GM19035 (cell line): ENCODE results near the gene B3GNT3.
"Not testable (repeated sequence)": the region's sequence is repeated elsewhere in the genome, so short reads cannot be mapped to it uniquely, and the experiment has no call there.

Source experiments
- ATAC-seq: cut with Tn5 transposase; IDR thresholded peaks from one replicate; pipeline ENCODE4 v1.9.1; 2021; ENCODE audit not compliant: unreplicated experiment

Gene B3GNT3

GRCh38 chr19:17766543-17767131 is 28.3 kb upstream of the B3GNT3 start:
- ATAC-seq: no peak

GRCh38 chr19:17767559-17767958 is 27.4 kb upstream of the B3GNT3 start:
- no peak for ATAC-seq

DNA sequence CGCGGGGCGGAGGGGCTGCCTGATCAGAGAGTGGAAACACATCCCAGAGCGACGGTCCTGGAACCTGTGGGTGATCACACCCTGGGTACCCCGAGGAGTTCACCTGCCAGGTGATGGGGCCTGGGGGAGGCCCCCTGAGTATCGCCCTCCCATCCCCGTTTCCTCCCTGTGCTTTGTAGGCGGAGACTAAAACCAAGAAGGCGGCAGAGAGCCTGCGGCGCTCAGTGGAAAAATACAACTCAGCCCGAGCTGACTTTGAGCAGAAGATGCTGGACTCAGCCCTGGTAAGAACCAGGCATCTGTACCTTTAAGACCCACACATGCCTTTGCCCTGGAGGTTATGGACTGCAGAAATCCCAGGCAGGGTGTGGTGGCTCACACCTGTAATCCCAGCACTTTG is 24.3 kb upstream of the B3GNT3 start:
- no peak for ATAC-seq

DNA sequence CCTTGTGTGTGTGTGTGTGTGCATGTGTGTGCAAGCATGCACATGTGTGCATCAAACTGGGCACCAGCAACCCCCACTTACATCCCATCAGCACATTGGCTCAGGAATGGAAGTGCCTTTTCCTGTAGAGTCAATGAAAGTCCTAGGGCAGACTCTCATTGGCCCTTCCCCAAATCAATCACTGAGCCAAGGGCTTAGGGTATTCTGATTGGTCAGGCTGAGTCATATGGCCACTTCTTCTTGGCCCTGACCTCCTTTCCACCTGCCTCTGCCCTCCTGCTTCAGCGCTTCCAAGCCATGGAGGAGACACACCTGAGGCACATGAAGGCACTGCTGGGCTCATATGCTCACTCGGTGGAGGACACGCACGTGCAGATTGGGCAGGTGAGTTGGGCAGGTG is 22.8 kb upstream of the B3GNT3 start:
- no peak for ATAC-seq

- no peak for ATAC-seq
Observed at GRCh38 chr19:17775245-17775927, 19.6 kb upstream of the B3GNT3 start.

GRCh38 chr19:17775991-17776803 is 18.7 kb upstream of the B3GNT3 start:
- ATAC-seq: peak; percentile 81

DNA sequence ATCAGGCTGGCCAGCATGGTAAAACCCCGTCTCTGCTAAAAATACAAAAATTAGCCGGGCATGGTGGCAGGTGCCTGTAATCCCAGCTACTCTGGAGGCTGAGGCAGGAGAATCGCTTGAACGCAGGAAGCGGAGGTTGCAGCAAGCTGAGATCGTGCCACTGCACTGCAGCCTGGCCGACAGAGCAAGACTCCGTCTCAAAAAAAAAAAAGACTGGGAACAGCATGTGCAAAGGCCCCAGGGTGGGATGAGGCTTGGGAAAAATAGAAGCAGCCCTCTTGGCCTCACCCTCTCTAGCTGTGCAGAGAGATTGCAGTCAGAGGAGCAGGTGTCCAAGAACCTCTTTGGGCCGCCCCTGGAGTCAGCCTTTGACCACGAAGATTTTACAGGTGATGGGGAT is 17.1 kb upstream of the B3GNT3 start:
- ATAC-seq: not testable (repeated sequence)

GRCh38 chr19:17778251-17778967 is 16.5 kb upstream of the B3GNT3 start:
- ATAC-seq: no peak

DNA sequence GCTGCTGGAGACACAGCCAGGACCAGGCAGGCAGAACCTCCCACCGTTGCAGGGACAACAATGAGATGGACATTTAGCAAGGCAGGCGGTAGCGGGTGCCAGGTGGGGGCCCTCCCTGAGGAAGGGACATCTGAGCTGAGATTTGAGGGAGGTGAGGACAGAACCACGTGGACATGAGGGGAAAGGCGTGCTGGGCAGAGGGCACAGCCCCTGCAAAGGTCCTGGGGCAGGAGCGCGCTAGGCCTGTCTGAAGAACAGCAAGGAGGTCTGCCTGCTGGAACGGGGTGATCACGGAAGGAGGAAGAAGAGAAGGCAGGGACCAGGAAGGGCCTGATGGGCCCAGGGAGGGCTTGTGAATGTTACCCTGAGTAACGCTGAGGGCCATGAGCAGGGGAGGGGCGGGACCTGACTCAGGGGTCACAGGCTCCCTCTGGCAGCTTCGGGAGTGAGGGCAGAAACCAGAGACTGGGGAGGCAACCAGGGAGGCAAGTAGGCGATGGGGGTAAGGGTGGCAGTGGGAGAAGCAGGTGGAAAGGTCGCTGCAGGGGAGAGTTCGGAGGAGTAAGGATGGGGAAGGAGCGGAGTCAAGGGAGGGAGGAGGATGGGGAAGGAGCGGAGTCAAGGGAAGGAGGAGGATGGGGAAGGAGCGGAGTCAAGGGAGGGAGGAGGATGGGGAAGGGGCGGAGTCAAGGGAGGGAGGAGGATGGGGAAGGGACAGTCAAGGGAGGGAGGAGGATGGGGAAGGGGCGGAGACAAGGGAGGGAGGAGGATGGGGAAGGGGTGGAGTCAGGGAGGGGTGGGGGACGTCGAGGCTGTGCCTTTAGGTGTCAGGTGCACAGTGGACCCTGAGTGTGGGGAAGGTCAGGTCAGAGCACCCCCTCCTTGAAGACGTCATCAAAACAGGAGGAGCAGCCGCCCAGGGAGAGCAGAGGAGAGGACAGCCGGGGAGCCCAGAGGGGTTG is 15.7 kb upstream of the B3GNT3 start:
- ATAC-seq: no peak

- ATAC-seq: no peak
Observed at GRCh38 chr19:17780781-17781180, 14.2 kb upstream of the B3GNT3 start.

DNA sequence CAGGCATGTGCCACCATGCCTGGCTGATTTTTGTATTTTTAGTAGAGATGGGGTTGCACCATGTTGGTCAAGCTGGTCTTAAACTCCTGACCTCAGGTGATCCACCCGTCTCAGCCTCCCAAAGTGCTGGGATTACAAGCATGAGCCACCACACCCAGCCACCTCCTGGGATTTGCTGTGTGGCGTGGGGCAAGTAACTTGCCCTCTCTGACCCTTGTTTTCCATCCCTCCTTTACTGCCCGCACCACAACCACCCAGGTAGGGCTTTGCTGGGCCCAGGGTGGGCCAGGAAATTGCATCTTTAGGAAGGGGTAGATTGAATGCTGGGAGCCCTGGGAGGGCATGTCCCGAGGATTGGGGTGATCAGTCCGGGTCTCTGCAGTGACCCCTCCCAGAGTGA is 11.2 kb upstream of the B3GNT3 start:
- ATAC-seq: not testable (repeated sequence)

DNA sequence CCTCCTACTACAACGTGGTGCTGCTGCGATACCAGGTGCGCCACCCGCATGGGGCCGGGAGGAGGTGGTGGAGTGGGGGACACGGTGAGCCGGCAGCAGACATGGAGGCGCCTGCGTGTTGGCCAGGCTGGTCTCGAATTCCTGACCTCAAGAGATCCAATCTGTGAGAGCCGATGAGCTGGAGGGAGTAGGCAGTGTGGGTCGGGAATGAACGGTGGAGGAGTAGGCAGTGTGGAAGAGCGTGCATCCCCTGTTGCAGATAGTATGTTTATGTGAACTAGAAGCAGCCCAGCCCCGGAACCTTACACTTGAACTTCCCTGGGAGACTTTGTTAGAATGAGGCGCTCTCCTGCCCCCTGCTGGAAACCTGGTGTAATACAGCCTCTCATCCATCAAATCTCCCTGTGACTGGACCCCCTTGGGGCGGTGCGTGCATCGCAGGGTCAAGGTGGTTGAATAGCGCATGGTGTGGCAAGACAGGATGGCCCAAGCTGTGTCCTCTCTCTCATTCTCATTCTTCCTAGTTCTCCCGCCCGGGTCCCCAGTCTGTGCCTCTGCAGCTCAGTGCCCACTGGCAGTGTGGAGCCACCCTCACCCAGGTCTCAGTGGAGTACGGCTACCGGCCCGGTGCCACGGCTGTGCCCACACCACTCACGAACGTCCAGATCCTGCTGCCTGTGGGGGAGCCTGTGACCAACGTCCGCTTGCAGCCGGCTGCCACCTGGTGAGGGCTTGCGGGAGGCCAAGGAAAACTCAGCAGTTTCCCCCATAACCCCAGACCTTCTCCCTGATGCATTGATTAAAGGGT is 10.5 kb upstream of the B3GNT3 start:
- no peak for ATAC-seq

- no peak for ATAC-seq
Observed at GRCh38 chr19:17787274-17787913, 7.5 kb upstream of the B3GNT3 start.

GRCh38 chr19:17788632-17789031 is 6.3 kb upstream of the B3GNT3 start:
- ATAC-seq: no peak

GRCh38 chr19:17790059-17790780 is 4.7 kb upstream of the B3GNT3 start:
- no peak for ATAC-seq

GRCh38 chr19:17794412-17794730 is 567 bp upstream of the B3GNT3 start:
- no peak for ATAC-seq

DNA sequence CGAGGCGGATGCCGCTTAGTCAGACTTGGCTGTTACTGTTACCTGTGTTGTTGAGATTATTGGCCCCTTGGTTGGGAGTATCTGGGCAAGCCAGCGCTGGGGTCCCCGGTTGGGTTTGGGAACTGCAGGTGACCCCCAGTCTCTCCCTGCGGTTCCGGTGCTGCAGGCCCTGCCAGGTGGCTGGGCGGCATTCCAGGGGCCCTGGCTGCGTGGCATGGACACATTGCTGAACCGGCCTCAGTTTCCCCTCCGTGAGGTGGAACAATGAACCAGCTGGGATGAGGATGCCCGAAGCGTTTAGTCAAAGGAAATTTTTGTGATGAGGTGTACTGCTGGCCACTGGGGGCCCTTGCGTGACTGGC is 538 bp downstream of the B3GNT3 start:
- no peak for ATAC-seq

DNA sequence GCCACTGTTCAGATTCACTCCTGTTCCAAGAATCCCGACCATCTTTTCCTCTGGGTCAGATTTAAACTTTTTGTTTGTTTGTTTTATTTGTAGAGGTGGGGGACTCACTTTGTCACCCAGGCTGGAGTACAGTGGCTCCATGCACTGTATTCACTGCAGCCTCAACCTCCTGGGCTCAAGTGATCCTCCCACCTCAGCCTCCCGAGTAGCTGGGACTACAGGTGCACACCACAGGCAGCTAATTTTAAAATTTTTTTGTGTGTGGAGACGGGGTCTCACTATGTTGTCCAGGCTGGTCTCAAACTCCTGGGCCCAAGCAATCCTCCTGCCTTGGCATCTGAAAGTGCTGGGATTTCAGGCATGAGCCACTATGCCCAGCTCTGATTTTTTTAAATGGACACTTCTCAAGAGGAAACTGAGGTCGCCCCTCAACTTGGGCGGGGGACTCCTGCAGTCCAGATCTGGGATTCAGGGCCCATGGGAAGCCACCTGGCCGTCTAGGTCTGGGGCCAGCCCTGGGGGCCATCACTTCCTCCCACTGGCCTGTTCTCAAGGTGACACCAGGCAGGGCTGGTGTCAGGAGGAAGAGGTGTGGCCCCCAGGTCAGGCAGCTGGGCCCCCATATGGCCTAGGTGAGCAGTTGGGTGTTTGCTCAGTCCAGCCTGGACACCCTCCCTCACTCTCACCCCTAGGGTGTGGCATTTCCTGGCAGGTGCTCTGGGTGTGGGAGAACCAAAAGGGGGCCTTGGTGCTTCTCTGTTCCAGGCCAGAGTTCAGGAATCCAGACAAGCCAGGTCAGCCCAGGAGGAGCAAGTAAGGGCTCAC is 1.3 kb downstream of the B3GNT3 start:
- no peak for ATAC-seq
